K562 (cell line): Measurements from ENCODE around the gene ABCC5. TPM values are rescaled to one million over a fixed set of nuclear protein-coding genes. Genes with fewer than 3 reads are reported as not detected.

Source experiments
- CC2D1A ChIP-seq: fragments of 450-650 bp; IDR thresholded peaks from 2 replicates; pipeline ENCODE4 v1.6.1; 2017; ENCODE audit warnings: mild to moderate bottlenecking
- CEBPB ChIP-seq: fragments of 450-650 bp; IDR thresholded peaks from 2 replicates; pipeline ENCODE4 v1.6.1; 2016; ENCODE audit warnings: missing genetic modification characterization, missing compliant biosample characterization
- CEBPZ ChIP-seq: fragments of 150-350 bp; IDR thresholded peaks from 2 replicates; pipeline ENCODE4 v1.6.1; 2014; ENCODE audit warnings: low read depth, mild to moderate bottlenecking, low read length, borderline replicate concordance
- COPS2 ChIP-seq: fragments of 450-650 bp; conservative IDR thresholded peaks from 2 replicates; pipeline ENCODE4 v1.6.1; 2016; ENCODE audit warnings: mild to moderate bottlenecking, moderate library complexity
- FOXA3 ChIP-seq, 2 experiments: fragments of 450-650 bp in 1 of 2; sonication (generic) in 1 of 2; formaldehyde crosslinking; IDR thresholded peaks in 1 of 2; conservative IDR thresholded peaks in 1 of 2; 2 replicates each; pipeline versions ENCODE4 v1.4.0 to v1.8.0; 2020 to 2022; ENCODE audit warnings: mild to moderate bottlenecking in 2 of 2, missing genetic modification reagents in 1 of 2
- NCOA2 ChIP-seq, 2 experiments: fragments of 450-650 bp; IDR thresholded peaks; 2 replicates each; pipeline ENCODE4 v1.6.1; 2018; ENCODE audit warnings: mild to moderate bottlenecking in 2 of 2, moderate library complexity in 1 of 2; ENCODE audit not compliant: partially characterized antibody in 2 of 2
- POLR2H ChIP-seq: IDR thresholded peaks from 2 replicates; pipeline ENCODE4 v1.6.1; 2016; ENCODE audit warnings: missing genetic modification characterization, low read depth, mild to moderate bottlenecking, control low read depth, missing compliant biosample characterization, moderate library complexity
- PTRF ChIP-seq: fragments of 450-650 bp; IDR thresholded peaks from 2 replicates; pipeline ENCODE4 v1.6.1; 2016; ENCODE audit warnings: mild to moderate bottlenecking, missing genetic modification characterization, missing compliant biosample characterization
- RAD51 ChIP-seq: fragments of 450-650 bp; IDR thresholded peaks from 2 replicates; pipeline ENCODE4 v1.7.1; 2016; ENCODE audit warnings: low read depth, mild to moderate bottlenecking, borderline replicate concordance
- RBM25 ChIP-seq: fragments of 200-400 bp; formaldehyde crosslinking; IDR thresholded peaks from 2 replicates; pipeline ENCODE4 v1.6.1; 2018; ENCODE audit warnings: low read length, low read depth, moderate library complexity; ENCODE audit not compliant: severe bottlenecking
- RFX7 ChIP-seq: fragments of 250-450 bp; sonication (Bioruptor Pico); IDR thresholded peaks from 2 replicates; pipeline ENCODE4 v1.5.1; 2021; ENCODE audit warnings: mild to moderate bottlenecking
- SAFB ChIP-seq: fragments of 200-400 bp; formaldehyde crosslinking; IDR thresholded peaks from 2 replicates; pipeline ENCODE4 v1.6.1; 2017; ENCODE audit warnings: low read depth, low read length, borderline replicate concordance
- SIN3B ChIP-seq: fragments of 450-650 bp; IDR thresholded peaks from 2 replicates; pipeline ENCODE4 v1.6.1; 2017; ENCODE audit warnings: low read depth, mild to moderate bottlenecking, moderate library complexity
- SMARCA5 ChIP-seq: fragments of 450-650 bp; IDR thresholded peaks from 2 replicates; pipeline ENCODE4 v1.6.1; 2016
- SP1 ChIP-seq: sonication (generic); formaldehyde crosslinking; IDR thresholded peaks from 2 replicates; pipeline ENCODE4 v1.8.1; 2022; ENCODE audit warnings: mild to moderate bottlenecking, missing genetic modification reagents
- SP2 ChIP-seq: IDR thresholded peaks from 2 replicates; pipeline ENCODE4 v1.6.1; 2011; ENCODE audit warnings: mild to moderate bottlenecking, low read depth, low read length, moderate library complexity; ENCODE audit not compliant: poor library complexity, severe bottlenecking; ENCODE audit errors: extremely low read depth
- STAG1 ChIP-seq: sonication (generic); formaldehyde crosslinking; IDR thresholded peaks from 2 replicates; pipeline ENCODE4 v1.5.0; 2020; ENCODE audit warnings: missing genetic modification reagents, borderline replicate concordance
- TEAD4 ChIP-seq, 2 experiments: sonication (generic) in 1 of 2; formaldehyde crosslinking in 1 of 2; IDR thresholded peaks; 2 replicates each; pipeline versions ENCODE4 v1.6.1 to v1.8.0; 2012 to 2022; ENCODE audit warnings: borderline replicate concordance in 1 of 2, inconsistent platforms in 1 of 2, low read length in 1 of 2, mild to moderate bottlenecking in 1 of 2, missing genetic modification reagents in 1 of 2
- WHSC1 ChIP-seq: IDR thresholded peaks from one replicate; pipeline ENCODE4 v1.6.1; 2012; ENCODE audit warnings: low read length, control low read depth, inconsistent platforms
- ZNF146 ChIP-seq: IDR thresholded peaks from one replicate; pipeline ENCODE4 v1.6.1; 2018; ENCODE audit warnings: missing compliant biosample characterization; ENCODE audit not compliant: unreplicated experiment
- ZNF75A ChIP-seq: fragments of 450-650 bp; formaldehyde crosslinking; IDR thresholded peaks from 2 replicates; pipeline ENCODE4 v1.4.0; 2020; ENCODE audit warnings: mild to moderate bottlenecking
- ZNF766 ChIP-seq: fragments of 200-800 bp; sonication (Bioruptor generic); conservative IDR thresholded peaks from 2 replicates; pipeline ENCODE4 v1.6.1; 2016; ENCODE audit warnings: missing genetic modification characterization, missing compliant biosample characterization
- polyA plus RNA-seq, 8 experiments: library from polyadenylated mRNA; depleted of rRNA in 4 of 8; stranded (reverse) in 5 of 8; unstranded in 3 of 8; fragments of >200 nt; fragmentation: Nextera tagmentation in 2 of 8; fragmentation: Illumina TruSeq in 1 of 8; extraction: Ambion mirVana in 2 of 8; extraction: Trizol in 1 of 8; gene quantifications; 2 replicates each; pipeline versions ENCODE4 v1.2.1 to v1.2.3, GENCODE V29; 2011 to 2014; ENCODE audit warnings: inconsistent platforms in 1 of 8, missing spikeins in 1 of 8
- total RNA-seq, 7 experiments: library from RNA; depleted of rRNA in 6 of 7; stranded (reverse); fragments of >200 nt in 6 of 7; fragmentation: Illumina TruSeq in 2 of 7; extraction: Trizol in 2 of 7; gene quantifications; 2 replicates each; pipeline versions ENCODE4 v1.2.1 to v1.2.3, GENCODE V29; 2011 to 2021; ENCODE audit warnings: low replicate concordance in 1 of 7
- TF ChIP-seq, protein P1 (sequence below): IDR thresholded peaks from 2 replicates; pipeline ENCODE4 v1.6.1; 2016; ENCODE audit warnings: missing genetic modification characterization, missing compliant biosample characterization

The ABCC5 gene
- total and polyA plus RNA-seq, 9 of the 15 experiments (the other 6 are each of a cell fraction or from before 2014, with no cell fraction given): 22.0 to 53.0 (median 41.9) TPM

DNA sequence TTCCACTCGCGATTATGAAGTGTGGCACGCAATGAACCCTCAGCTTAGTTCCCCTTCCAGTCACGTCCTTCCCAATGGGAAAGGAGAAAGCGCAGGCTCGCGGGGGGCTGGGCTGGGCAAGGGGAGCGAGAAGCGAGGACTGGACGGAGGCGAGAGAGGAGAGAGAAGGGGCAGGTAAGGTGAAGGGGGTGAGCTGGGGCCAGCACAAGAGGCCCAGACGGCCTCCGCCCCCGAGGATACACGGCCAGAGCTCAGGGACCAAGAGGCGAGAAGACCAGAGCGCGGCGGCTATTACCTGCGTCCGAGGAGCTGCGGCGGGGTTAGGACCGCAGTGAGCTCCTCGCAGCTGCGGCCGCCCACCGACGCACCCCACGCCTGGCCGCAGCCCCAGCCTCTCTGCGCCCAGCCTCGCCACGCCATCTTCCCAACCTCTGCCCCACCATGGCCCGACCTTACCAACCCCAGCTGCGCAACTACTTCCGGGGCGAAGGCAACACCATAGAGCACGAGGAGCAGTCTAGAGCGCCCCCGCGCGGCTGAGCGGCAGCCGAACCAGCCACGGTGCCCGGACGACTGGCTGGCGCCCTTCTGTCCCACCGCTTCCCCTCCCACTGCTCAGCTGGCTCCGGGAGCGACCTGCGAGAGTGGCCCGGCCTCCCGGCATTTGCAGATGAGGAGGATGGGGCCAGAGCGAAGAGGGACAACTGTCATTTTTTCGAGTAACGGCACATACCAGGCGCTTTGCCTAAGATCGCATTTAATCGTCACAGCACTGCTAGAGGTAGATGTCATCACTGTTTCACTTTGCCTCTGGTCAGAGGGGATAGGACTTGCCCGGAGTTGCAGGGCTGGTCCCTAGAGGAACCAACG is 133.0 kb downstream of the ABCC5 start, which contains the start of gene PARL (continued):
- no peak for TF ChIP-seq PTRF (tag)
- TF ChIP-seq RAD51: no peak
- TF ChIP-seq FOXA3 (CRISPR knock-in tag; conservative IDR thresholded peaks at IDR 0.05 in 1 of 2, IDR thresholded peaks at IDR 0.05 in 1 of 2): no peak; a peak in 1 of 4 replicates
- TF ChIP-seq NCOA2 (IDR thresholded peaks at IDR 0.05; ENCODE audit: partially characterized antibody in 2 of 2): no peak
- TF ChIP-seq CEBPB: no peak
- TF ChIP-seq SMARCA5: no peak
- TF ChIP-seq ZNF146 (CRISPR knock-in tag): no peak
- TF ChIP-seq ZNF75A (CRISPR knock-in tag): no peak
- no peak for TF ChIP-seq WHSC1
- peak; percentile 63; the same call in 1 of the 2 replicates for TF ChIP-seq SAFB
- TF ChIP-seq SP1 (CRISPR knock-in tag): peak; percentile 71
- TF ChIP-seq RFX7 (CRISPR knock-in tag): no peak
- TF ChIP-seq, protein P1, sequence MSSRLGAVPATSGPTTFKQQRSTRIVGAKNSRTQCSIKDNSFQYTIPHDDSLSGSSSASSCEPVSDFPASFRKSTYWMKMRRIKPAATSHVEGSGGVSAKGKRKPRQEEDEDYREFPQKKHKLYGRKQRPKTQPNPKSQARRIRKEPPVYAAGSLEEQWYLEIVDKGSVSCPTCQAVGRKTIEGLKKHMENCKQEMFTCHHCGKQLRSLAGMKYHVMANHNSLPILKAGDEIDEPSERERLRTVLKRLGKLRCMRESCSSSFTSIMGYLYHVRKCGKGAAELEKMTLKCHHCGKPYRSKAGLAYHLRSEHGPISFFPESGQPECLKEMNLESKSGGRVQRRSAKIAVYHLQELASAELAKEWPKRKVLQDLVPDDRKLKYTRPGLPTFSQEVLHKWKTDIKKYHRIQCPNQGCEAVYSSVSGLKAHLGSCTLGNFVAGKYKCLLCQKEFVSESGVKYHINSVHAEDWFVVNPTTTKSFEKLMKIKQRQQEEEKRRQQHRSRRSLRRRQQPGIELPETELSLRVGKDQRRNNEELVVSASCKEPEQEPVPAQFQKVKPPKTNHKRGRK (tag): no peak
- no peak for TF ChIP-seq TEAD4 (IDR thresholded peaks at IDR 0.05; ENCODE audit: low read length)
- TF ChIP-seq TEAD4 (CRISPR knock-in tag; IDR thresholded peaks at IDR 0.05; ENCODE audit: borderline replicate concordance): no peak
- TF ChIP-seq CC2D1A: no peak
- peak; percentile 92 for TF ChIP-seq SIN3B
- 0 out of 2 replicates have a peak, but pooled peaks have one; percentile 33 for TF ChIP-seq ZNF766 (CRISPR knock-in tag)
- no peak; the same call in 1 of the 2 replicates for TF ChIP-seq POLR2H (tag)
- TF ChIP-seq STAG1 (CRISPR knock-in tag): peak; percentile 88; the same call in 1 of the 2 replicates
- TF ChIP-seq RBM25: no peak
- peak; percentile 83 for TF ChIP-seq SP2
- TF ChIP-seq CEBPZ: no peak
- no peak for TF ChIP-seq COPS2
